HG02610 (cell line): ENCODE data around the gene PLEKHJ1.

Experiments used
- ATAC-seq: cut with Tn5 transposase; IDR thresholded peaks from one replicate; pipeline ENCODE4 v1.9.1; 2021; ENCODE audit warnings: mild to moderate bottlenecking, moderate library complexity; ENCODE audit not compliant: unreplicated experiment

Gene PLEKHJ1

GRCh38 chr19:2270157-2270422 lies 34.0 kb upstream of the PLEKHJ1 start:
- ATAC-seq, result no peak

DNA sequence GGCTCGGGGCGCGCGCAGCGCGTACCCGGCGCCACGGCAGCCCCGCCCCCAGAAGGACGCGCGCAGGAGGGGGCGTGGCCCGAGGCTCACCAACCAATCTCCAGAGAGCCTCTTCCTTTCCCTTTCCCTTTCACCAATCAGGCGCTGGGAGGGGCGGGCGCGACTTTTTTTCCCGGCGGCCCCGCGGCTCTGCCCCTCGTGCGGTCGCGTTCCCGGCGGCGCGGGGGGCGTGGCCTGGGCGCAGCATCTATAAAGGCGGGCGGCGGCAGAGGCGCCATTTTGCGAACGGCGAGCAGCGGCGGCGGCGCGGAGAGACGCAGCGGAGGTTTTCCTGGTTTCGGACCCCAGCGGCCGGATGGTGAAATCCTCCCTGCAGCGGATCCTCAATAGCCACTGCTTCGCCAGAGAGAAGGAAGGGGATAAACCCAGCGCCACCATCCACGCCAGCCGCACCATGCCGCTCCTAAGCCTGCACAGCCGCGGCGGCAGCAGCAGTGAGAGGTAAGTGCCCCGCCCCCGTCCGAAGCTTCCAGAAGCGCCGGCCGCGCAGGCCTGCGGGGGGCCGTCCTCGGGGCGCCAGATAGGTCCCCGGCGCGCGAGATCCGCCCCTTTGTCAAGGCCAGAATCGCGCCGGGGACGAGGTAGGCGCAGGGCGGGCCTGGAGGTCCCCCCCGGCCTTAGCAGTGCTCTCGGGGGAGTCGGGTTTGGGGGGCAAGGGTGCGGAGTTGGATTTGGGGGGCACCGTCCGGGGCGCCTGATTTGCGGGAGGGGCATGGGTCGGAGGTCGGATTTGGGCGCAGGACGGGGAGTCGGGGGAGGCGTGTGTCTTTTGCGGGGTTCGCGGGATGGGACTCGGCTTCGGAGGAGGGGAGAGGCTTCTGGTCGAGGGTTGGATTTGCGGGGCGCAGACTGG lies 33.4 kb upstream of the PLEKHJ1 start:
- ATAC-seq, result peak; percentile 60

DNA sequence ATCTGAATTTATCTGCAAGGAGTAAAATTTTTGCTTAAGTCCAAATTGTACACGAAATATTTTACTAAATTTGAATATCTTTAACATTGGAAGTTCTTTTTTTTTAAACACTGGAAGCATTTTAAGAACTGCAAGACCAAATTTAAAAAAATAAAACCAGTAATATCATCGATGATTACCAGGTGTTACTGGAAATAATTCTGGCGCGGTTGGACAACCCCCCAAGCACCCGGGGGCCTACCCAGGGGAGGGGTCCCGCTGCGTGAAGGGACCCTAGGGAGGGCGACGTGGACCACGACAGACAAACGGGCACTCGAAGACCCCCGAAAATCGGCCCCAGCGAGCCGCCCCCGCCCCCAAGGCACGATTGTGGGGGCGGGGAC lies 32.7 kb upstream of the PLEKHJ1 start:
- no peak for ATAC-seq

- no peak for ATAC-seq
These were observed 32.3 kb upstream of the PLEKHJ1 start for GRCh38 chr19:2268480-2268830.

- no peak for ATAC-seq
These were observed 30.3 kb upstream of the PLEKHJ1 start for GRCh38 chr19:2266183-2266993.

GRCh38 chr19:2261438-2262172 lies 25.5 kb upstream of the PLEKHJ1 start:
- no peak for ATAC-seq

DNA sequence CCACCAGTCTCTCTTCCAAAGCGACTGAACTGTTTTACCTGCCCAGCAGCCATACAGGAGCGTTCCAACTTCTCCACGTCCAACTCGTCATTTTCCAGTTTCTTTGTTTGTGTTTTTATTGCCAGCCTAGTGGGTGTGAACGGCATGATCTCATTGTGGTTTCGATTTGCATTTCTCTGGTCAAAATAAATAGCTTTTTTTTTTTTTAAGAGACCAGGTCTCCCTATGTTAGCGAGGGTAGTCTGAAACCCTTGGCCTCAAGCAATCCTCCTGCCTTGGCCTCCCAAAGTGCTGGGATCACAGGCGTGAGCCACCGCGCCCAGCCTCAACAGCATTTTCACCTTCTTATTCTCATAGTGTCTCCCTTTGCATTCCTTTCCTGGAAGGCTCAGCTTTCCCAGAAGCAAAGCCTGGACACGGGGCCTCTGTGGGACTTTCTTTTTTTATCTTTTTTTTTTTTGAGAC lies 24.2 kb upstream of the PLEKHJ1 start:
- no peak for ATAC-seq

- ATAC-seq, result no peak
These were observed 23.2 kb upstream of the PLEKHJ1 start for GRCh38 chr19:2259336-2259735.

DNA sequence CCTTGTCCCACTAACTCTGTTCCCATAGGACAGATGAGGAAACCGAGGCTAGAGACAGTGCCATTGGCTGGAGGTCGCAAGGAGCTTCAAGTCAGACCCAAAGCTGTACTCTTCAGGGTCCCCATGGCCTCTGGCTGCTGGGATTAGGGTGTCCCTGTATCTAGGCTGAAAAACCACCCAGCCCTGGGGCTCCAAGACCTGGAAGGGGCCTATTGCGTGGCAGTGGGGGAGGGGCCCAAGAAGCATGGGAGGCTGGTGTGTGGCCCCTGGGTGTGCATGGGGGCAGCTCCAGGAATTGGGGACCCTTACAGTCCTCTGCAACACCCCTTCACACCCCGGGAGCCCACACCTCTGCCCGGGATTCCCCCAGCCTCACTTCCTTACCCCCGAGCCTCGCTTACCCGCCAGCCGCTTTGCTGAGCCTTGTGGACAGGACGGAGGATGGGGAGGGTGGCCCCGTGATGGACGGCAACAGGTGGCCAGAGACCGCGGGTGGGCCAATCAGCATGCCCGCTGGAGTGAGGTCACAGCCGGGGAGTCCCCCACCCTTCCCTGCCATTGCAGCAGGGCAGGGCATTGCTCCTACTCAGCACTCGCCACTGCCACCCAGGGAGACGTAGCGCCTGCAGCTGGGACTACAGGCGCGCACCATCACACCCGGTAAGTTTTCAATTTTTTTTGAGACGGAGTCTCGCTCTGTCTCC lies 20.0 kb upstream of the PLEKHJ1 start, which contains the start of gene JSRP1:
Gene JSRP1, minus strand, starts transcription at position 436 of the 704 bp plus-strand sequence. CDS start 1,103 bp downstream, outside the sequence.
- ATAC-seq, result no peak

GRCh38 chr19:2255112-2255845 lies 19.1 kb upstream of the PLEKHJ1 start:
- no peak for ATAC-seq

DNA sequence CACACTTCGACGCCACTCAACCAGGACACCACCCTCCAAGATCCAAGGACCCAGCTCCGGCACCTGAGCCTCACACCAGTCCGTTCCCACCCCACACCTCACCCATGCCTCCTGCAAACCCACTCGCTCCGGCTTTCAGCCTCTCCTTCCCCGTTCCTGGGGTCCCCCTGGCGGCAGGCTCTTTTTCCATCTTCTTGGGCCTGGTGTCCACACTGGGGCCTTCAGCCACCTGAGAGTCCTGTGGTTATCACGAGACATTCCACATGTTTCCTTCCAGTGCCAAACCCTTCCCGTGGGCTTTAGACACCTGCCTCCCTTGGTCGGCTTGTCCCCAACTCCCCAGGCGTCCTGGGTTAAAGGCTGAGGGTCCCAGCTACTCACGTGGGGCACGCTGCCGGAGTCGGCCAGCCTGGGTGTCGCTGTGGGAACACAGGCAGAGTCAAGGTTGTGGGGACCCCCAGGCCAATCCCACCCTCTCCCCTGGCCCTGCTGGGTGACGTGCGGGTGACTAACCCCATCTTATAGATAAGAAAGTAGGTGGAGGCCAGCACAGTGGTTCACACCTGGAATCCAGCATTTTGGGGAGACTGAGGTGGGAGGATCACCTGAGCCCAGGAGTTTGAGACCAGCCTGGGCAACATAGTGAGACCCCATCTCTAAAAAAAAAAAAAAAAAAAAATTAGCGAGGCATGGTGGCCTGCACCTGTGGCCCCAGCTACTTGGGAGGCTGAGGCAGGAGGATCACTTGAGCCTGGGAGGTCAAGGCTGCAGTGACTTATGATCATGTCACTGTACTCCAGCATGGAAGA lies 18.1 kb upstream of the PLEKHJ1 start:
- ATAC-seq, result no peak

GRCh38 chr19:2253106-2254063 lies 17.3 kb upstream of the PLEKHJ1 start:
- no peak for ATAC-seq

GRCh38 chr19:2252797-2253105 lies 16.6 kb upstream of the PLEKHJ1 start:
- no peak for ATAC-seq

DNA sequence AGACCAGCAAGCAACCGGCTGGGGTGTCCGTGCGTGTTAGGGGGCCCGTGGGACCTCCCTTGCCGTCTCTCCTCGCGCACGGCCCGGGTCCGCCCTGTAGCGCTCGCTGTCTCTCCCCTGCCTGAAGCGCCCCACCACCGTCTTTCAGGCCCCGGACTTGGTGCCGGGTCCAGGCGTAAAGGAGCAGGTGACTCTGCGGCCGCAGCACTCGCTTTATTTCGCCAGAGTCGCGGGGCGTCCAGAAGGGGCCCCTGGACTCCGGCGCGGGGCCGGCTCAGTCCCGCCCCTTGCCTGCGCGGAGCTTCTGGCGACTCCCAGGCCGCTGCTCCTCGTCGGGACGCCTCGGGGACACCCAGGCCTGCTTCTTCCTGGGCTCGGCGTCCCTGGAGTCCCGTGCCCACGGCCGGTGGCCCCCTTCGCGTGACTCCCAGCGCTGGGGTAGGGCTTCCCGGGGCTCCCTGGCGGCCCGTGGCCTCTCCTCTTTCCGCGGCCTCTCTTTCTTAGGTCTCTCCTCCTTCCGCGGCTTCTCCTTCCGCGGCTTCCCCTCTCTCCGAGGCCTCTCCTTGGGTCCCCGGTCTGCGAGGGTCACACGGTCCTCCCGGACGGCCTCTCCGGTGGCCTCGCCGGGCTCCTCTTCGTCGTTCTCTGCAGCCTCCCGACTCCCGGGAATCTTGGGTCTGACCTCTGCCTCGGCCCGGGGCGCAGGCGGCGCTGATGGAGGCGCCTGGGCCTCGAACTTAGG lies 16.1 kb upstream of the PLEKHJ1 start:
- no peak for ATAC-seq

GRCh38 chr19:2251106-2252054 lies 15.3 kb upstream of the PLEKHJ1 start:
- ATAC-seq, result no peak

- no peak for ATAC-seq
These were observed 14.6 kb upstream of the PLEKHJ1 start for GRCh38 chr19:2250766-2251105.
